Adipocyte (in vitro differentiated cells): ENCODE results near the gene RANBP9.

Experiments
- DNase-seq: peaks from one replicate; pipeline ENCODE4 v3.0.0-alpha.2; 2015; ENCODE audit warnings: low read depth
- H3K27me3 ChIP-seq: replicated peaks from 2 replicates; pipeline ENCODE4 v1.7.0; 2013; ENCODE audit warnings: mild to moderate bottlenecking, low read length, moderate library complexity; ENCODE audit not compliant: control insufficient read depth, insufficient read depth
- H3K36me3 ChIP-seq: 2 replicates; pipeline ENCODE4 v1.7.0; 2013; ENCODE audit warnings: low read length, mild to moderate bottlenecking, moderate library complexity; ENCODE audit not compliant: control insufficient read depth, insufficient read depth, severe bottlenecking
- H3K4me1 ChIP-seq: 2 replicates; pipeline ENCODE4 v1.7.0; 2013; ENCODE audit warnings: mild to moderate bottlenecking, low read length, moderate library complexity; ENCODE audit not compliant: control insufficient read depth, insufficient read depth
- H3K4me3 ChIP-seq: 2 replicates; pipeline ENCODE4 v1.7.0; 2013; ENCODE audit warnings: mild to moderate bottlenecking, low read length, moderate library complexity
- H3K9ac ChIP-seq: 2 replicates; pipeline ENCODE4 v1.7.0; 2013; ENCODE audit warnings: mild to moderate bottlenecking, low read length, moderate library complexity
- H3K9me3 ChIP-seq: 2 replicates; pipeline ENCODE4 v1.7.0; 2013; ENCODE audit warnings: mild to moderate bottlenecking, low read length, moderate library complexity; ENCODE audit not compliant: control insufficient read depth

RANBP9 gene

DNA sequence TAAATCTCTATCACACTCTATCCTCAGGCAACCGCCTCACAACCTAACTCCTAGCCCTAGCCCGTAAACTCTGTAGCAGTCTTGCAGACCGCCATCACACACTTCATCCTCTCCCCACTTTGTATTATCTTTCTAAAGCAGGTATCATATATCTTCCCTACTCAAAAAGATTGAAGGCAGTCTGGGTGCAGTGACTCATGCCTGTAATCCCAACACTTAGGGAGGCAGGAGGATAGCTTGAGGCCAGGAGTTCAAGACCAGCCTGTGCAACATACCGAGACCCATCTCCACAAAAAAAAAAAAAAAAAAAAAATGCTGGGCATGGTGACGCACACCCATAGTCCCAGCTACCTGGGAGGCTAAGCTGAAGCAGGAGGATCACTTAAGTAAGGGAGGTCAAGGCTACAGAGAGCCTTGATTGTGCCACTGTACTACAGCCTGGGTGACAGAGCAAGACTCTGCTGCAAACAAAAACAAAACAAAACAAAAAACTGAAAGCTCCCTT, 22.9 kb downstream of the RANBP9 start:
- Histone ChIP-seq H3K4me1 (peaks cover 13% of the 10 kb centered on the region), H3K9ac (no peak overlapping the region), H3K36me3 (peaks cover 7% of the 10 kb centered on the region), H3K9me3 (no peaks in the 10 kb centered on the region), H3K4me3 (no peak overlapping the region), H3K27me3 (no peaks in the 10 kb centered on the region)
- no peak for DNase-seq

DNA sequence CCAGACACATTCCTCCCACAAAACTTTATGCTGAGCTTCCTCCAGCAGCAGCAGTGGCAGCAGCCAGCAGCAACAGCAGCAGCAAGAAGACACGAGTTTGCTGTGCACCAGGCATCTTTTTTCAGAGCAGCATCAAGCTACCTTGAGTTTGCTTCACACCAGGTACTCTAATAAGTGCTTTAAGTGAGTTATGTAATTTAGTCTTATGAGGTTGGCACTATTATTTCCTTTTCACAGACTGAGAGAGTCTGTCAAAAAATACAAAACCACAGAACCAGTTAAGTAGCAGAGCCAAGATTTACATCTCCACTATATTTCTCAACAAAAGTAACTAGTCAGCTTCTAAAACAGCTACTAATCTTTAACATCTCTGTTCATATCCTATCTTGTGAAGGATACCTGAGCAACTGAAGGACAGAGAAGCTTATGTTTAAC, 23.7 kb downstream of the RANBP9 start:
- no peaks in the 10 kb centered on the region for H3K27me3 ChIP-seq
- no peaks in the 10 kb centered on the region for H3K9me3 ChIP-seq
- no peak overlapping the region for H3K4me3 ChIP-seq
- no peak for DNase-seq
- H3K4me1 ChIP-seq = peaks cover 13% of the 10 kb centered on the region
- no peak overlapping the region for H3K9ac ChIP-seq
- H3K36me3 ChIP-seq = peaks cover 7% of the 10 kb centered on the region

DNA sequence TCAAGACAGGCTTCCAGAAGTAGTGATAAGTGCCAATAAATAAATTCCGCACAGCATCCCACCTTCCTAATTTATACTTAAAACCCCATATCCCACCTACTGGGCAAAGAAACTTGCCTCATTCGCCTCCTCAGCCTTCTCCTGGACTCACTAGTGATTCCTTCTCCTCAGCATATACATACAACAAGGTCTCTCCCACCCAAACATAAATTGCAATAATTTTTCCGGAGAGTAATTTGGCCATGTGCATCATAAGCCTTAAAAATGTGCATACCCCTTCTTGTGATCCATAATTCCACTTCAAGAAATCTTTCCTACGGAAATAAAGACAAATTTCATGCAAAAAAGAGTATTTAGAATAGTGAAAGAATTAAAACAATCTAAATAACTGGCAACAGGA, 26.8 kb downstream of the RANBP9 start:
- H3K27me3 ChIP-seq = no peaks in the 10 kb centered on the region
- H3K9me3 ChIP-seq = peaks cover 2% of the 10 kb centered on the region
- peaks cover 10% of the 10 kb centered on the region for H3K4me1 ChIP-seq
- H3K9ac ChIP-seq = no peak overlapping the region
- no peak for DNase-seq
- H3K36me3 ChIP-seq = peaks cover 16% of the 10 kb centered on the region
- no peak overlapping the region for H3K4me3 ChIP-seq

DNA sequence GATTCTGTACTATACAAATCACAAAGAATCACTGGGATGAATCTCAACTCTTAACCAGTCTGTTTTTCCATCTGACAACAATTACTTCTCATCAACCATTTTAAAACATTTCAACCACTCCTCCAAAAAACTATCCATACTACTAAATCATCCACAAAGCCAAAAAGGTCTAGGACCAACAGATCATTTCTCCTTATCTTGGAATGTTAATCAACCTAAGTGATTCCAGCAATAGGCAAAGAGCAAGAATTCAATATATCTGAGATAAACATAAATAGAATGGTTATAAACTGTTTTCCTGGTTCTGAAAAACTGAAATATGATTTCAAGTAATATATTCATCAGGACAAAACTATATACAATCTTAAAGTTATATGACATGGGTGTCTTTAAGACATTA, 28.6 kb downstream of the RANBP9 start:
- Histone ChIP-seq H3K9me3 (peaks cover 4% of the 10 kb centered on the region), H3K9ac (no peak overlapping the region), H3K36me3 (peaks cover 16% of the 10 kb centered on the region), H3K4me1 (no peaks in the 10 kb centered on the region), H3K4me3 (no peak overlapping the region), H3K27me3 (no peaks in the 10 kb centered on the region)
- DNase-seq = no peak

DNA sequence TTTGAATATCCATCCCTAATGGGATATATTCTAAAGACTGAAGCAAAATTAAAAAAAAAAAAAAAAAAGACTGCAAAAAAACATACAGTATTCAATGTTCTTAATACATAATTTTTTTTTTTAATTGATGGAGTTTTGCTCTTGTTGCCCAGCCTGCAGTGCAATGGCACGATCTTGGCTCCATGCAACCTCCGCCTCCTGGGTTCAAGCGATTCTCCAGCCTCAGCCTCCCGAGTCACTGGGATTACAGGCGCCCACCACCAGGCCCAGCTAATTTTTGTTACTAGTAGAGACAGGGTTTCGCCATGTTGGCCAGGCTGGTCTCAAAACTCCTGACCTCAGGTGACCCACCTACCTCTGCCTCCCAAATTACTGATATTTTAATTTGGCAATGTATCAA, 29.3 kb downstream of the RANBP9 start:
- Histone ChIP-seq H3K36me3 (peaks cover 16% of the 10 kb centered on the region), H3K9me3 (peaks cover 4% of the 10 kb centered on the region), H3K27me3 (no peaks in the 10 kb centered on the region), H3K4me1 (no peaks in the 10 kb centered on the region), H3K9ac (no peak overlapping the region), H3K4me3 (no peak overlapping the region)
- no peak for DNase-seq

DNA sequence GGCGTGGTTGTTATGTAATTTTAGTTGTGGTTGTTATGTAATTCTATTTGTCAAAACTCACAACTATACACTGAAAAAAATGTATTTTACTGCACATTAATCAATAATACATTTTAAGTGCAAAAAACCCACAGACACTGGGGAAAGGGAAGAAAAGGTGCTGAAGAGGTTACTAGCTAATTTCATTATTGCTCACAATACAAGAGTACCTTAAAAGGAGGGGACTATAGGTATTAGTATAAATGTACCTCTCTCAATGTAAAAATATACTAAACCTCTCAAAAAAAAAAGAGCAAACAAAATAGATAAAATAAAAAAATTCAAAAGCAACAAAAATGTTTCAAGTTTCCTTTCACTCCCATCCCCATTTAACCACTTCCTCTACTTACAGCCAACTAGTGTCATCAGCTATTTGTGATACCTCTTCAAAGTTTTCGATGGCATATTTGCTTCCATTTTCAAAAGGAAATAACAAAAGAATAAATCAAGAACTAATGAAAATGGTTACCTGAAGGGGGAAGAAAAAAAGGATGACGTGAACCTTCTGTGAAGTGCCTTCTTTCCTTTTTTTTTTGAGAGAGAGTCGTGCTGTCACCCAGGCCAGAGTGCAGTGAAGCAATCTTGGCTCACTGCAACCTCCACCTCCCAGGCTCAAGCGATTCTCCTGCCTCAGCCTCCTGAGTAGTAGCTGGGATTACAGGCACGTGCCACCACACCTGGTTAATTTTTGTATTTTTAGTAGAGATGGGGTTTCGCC, 30.2 kb downstream of the RANBP9 start:
- no peak overlapping the region for H3K4me3 ChIP-seq
- peaks cover 16% of the 10 kb centered on the region for H3K36me3 ChIP-seq
- H3K4me1 ChIP-seq = no peaks in the 10 kb centered on the region
- no peak overlapping the region for H3K9ac ChIP-seq
- peaks cover 8% of the 10 kb centered on the region for H3K9me3 ChIP-seq
- no peaks in the 10 kb centered on the region for H3K27me3 ChIP-seq
- DNase-seq = no peak

DNA sequence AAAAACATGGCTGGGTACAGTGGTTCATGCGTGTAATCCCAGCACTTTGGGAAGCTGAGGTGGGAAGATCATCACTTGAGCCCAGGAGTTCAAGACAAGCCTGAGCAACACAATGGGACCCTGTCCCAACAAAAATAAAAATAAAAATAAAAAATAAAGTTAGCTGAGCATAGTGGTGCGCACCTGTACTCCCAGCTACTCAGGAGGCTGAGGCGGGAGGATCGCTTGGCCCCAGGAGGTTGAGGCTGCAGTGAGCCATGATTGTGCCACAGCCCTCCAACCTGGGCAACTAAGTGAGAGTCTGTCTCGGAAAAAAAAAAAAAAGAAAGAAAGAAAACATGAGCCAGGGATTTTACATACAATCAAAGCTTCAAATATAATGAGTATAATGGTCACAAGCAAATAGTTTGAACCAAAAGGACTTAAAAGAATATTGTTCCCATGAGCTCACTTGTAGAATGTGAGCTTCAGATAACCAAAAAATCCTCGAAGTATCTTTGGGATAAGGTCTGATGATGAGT, 31.1 kb downstream of the RANBP9 start:
- no peak for DNase-seq
- Histone ChIP-seq H3K36me3 (peaks cover 16% of the 10 kb centered on the region), H3K9me3 (peaks cover 8% of the 10 kb centered on the region), H3K9ac (no peak overlapping the region), H3K4me3 (no peak overlapping the region), H3K4me1 (no peaks in the 10 kb centered on the region), H3K27me3 (no peaks in the 10 kb centered on the region)

DNA sequence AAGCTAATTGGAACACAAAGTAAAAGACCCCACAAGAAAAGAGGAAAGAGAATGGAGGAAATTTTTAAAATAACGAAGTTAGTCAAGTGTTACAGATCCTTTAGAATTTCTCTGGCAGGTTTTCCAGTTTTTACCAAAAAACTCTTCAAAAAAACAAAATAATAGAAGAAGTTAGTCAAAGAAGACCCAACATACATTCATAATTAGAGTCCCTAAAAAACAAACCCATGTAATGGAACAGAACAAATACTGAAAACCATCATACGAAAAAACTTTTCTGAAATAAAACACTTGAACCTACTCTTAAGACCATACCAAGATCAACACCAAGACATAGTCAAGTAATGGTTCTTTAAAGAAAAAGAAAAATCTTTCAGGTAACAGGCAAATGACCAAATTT, 31.6 kb downstream of the RANBP9 start:
- Histone ChIP-seq H3K36me3 (peaks cover 16% of the 10 kb centered on the region), H3K4me1 (no peaks in the 10 kb centered on the region), H3K27me3 (no peaks in the 10 kb centered on the region), H3K4me3 (no peak overlapping the region), H3K9me3 (peaks cover 8% of the 10 kb centered on the region), H3K9ac (no peak overlapping the region)
- no peak for DNase-seq

DNA sequence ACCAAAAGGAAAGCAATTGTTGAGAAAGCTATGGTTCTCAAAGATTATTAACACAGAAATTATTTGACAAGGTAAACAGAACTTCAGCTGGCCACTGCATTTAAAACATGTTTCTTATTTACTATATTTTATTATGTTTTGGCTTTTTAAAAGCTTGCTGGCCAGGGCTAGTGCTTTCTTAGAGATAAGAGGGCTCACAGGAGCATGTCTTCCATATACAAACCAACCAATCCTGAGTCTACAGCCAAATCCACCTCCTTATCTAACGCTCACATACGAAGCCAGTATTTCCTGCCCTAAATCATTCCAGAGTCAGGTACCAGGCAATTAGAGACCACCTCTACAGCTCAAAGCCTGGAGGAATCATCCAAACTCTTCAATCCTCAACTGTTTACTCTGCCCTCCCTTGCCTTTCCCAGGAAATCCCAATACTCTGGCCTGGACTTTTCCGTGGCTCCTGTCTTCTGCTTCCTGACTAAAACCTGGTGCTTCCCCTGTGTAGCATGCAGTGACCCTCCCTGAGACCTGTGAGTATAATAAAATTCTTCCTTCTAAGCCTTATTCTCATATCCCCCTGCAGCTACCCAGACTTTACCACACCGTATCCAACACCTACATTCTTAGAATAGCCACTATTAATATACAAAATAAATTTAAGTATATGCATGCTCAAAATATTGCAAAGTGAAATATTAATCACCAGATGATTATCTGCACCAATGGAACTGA, 33.2 kb downstream of the RANBP9 start:
- peaks cover 8% of the 10 kb centered on the region for H3K9me3 ChIP-seq
- no peak overlapping the region for H3K4me3 ChIP-seq
- H3K27me3 ChIP-seq = no peaks in the 10 kb centered on the region
- no peak for DNase-seq
- no peak overlapping the region for H3K9ac ChIP-seq
- H3K36me3 ChIP-seq = peaks cover 11% of the 10 kb centered on the region
- no peaks in the 10 kb centered on the region for H3K4me1 ChIP-seq

DNA sequence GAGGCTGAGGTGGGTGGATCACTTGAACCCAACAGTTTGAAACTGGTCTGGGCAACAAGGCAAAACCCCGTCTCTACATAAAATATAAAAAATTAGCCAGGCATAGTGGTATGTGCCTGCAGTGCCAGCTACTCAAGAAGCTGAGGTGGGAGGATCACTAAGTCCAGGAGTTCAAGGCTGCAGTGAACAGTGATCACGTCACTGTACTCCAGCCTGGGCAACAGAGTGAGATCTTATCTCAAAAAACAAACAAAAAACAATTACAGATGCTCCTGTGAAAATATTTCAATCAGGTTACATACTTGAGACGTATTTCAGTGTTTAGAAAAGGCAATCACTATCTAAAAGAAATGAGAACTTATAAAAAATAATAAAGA, 33.8 kb downstream of the RANBP9 start:
- H3K4me3 ChIP-seq = no peak overlapping the region
- DNase-seq = no peak
- H3K4me1 ChIP-seq = no peaks in the 10 kb centered on the region
- no peak overlapping the region for H3K9ac ChIP-seq
- peaks cover 8% of the 10 kb centered on the region for H3K9me3 ChIP-seq
- peaks cover 11% of the 10 kb centered on the region for H3K36me3 ChIP-seq
- H3K27me3 ChIP-seq = no peaks in the 10 kb centered on the region

DNA sequence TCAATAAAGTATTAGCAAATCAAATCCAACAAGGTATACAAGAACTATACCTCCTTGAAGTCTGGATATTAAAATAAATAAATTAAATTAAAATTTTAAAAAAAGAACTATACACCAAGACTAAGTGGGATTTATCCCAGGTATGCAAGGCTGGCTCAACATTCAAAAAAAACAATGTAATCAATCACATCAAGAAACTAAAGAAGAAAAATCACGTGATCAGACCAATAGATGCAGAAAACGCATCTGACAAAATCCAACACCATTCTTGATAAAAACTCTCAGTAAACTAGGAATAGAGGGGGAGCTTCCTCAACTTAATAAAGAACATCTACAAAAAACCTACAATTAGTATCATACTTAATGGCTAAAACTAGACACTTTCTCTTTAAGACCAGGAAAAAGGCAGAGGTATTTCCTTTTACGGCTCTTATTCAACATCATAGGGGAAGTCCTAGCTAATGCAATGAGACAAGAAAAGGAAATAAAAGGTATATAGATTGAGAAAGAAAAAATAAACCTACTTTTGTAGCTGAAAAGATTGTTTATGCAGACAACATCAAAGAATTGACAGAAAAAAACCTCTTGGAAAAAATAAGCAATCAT, 35.0 kb downstream of the RANBP9 start:
- Histone ChIP-seq H3K4me3 (no peak overlapping the region), H3K9ac (no peak overlapping the region), H3K36me3 (peaks cover 11% of the 10 kb centered on the region), H3K9me3 (peaks cover 8% of the 10 kb centered on the region), H3K4me1 (peaks cover 3% of the 10 kb centered on the region), H3K27me3 (no peaks in the 10 kb centered on the region)
- no peak for DNase-seq
